Activated CD4-positive, alpha-beta T cell treated with anti-CD3 and anti-CD28 coated beads for 4 hours (primary cell): Measurements from ENCODE around the gene NCAPD2.
A peak's percentile ranks its signal among the peaks of the same experiment; 100 is the strongest.
"Not testable (repeated sequence)": the region's sequence is repeated elsewhere in the genome, so short reads cannot be mapped to it uniquely, and the experiment has no call there.

Experiments
- DNase-seq, 2 donors: peaks; one replicate each; pipeline ENCODE4 v3.0.0-alpha.2; 2020

The NCAPD2 gene

DNA sequence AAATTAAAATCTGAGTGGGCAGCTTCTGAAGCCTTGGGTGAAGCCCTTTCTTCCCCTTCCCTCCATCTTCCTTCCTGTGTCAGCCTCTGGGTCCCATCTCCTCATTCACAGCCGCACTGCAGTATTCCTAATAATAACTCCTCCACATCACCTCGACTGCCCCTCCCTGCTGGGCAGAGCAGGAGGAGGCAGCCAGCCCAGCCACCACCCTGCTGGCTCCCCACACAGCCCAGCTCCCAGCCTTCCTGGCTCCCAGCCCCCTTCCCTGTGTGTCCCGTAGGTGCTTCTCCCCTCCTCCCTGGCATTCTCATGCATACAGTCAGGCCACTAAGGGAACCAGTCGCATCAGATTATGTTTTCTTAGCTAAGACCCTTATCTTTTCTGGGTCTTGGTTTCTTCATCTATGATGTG lies 58.2 kb downstream of the NCAPD2 start:
- DNase-seq: no peak

DNA sequence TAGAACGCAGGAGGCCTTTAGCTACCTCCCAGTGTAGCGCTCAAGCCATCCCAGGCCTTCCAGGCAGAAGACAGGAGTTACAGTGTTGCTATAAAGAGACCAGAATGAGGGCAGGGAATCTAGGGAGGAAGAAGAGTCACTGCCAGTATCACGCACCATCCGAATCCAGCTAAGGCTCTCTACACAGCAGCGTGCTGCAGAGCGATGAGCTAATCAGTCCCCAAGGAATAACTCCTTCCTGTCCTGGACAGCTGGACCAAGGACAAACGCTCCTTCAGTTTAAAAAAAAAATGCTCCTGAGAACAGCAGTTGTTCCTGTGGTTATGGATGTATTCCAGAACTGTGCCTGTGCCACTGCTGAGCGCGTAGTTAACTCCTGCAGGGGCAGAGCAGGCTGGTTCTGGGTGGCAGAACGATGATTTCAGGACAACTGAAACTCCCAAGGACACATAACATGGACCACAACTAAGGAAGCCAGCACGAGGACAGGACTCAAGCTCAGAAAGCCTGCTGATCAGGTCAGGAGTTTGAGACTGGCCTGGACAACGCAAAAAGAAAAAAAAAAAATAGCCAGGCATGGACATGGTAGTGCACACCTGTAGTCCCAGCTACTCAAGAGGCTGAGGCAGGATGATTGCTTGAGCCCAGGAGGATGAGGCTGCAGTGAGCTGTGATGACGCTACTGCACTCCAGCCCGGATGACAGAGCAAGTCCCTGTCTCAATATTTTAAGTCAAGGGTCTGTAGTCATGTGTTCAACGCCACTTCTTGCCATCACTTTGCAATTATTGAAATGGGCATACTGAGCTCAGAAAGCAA lies 59.4 kb downstream of the NCAPD2 start:
- no peak for DNase-seq

DNA sequence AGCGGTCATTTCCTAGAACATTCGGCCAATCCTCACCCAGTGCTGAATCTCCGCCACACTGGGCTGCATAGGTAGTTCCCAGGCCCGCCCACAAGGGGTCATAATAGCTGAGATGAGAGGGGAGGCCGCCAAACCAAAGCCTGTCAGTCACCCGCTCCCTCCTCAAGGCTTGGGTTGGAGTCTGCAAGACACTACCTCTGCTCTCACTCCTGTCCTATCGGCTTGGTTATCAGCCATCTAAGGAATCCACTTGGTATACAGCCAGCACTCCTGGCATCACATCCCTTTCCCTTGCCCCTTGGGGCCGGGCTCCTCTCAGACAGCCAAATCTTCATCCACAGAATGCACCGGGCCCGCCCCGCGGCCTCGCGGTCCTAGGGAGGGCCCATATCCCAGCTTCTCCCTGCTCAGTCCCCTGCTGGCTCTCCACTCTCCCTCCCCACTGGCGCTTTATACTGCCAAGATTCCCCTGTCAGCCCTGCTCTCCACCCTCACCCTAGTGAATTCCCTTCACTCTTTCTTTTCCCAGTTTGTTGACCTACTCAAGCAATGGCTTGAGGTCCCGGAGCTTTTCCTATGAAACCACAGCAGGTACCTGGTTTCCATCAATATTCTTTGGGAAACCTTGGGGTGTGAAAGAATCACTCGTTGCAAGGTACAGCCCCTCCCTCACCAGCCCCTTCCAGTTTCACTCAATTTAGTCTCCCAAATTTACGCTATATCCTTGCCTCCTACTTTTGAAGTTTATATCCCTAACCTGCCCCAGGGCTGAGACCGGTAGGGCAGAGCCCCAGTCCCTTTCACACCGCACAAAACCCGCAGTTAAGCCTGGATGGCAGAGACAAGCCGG lies 60.5 kb downstream of the NCAPD2 start:
- DNase-seq: peak; percentile 66 to 69

DNA sequence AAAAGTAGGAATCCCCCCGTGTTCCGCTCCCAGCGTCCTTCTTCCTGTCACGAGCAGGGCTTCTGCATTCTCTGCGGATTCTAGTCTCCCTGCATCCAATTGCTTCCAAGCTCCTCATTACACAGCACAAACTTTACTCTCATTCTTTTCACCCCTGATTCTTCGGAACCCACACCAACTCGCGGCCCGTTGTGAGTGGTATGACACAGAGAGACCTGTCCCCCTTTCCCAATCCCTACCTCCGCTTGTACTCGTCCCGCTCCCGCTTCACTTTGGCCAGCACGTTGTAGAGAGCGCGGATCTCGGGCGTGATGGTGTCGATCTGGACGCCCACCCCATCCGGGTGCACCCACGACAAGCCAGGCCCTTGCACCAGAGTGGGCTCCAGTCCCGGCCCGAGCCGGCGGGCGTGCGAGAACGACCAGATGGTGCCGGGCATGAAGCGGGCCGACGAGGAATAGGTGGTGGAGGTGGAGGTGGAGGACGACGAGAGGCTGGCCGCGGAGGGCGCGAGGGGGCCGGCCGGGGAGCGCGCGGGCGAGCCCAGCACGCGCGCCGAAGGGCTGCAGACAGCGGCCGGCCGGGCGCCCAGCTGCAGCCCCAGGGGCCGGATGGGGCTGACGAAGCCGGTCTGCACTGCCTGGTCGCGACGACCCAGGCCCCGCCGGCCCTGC lies 61.3 kb downstream of the NCAPD2 start:
- no peak for DNase-seq

DNA sequence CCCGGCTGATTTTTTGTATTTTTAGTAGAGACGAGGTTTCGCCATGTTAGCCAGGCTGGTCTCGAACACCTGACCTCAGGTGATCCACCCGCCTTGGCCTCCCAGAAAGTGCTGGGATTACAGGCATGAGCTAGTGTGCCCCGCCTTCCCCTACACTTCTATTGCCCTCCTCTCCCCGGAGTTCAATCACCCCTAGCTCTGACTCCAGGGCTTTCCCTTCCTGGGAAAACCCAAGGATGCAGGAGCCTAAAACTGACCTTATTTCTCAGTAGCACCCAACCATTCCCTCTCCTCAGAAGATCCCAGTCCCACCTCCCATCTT lies 62.6 kb downstream of the NCAPD2 start:
- not testable (repeated sequence) for DNase-seq

DNA sequence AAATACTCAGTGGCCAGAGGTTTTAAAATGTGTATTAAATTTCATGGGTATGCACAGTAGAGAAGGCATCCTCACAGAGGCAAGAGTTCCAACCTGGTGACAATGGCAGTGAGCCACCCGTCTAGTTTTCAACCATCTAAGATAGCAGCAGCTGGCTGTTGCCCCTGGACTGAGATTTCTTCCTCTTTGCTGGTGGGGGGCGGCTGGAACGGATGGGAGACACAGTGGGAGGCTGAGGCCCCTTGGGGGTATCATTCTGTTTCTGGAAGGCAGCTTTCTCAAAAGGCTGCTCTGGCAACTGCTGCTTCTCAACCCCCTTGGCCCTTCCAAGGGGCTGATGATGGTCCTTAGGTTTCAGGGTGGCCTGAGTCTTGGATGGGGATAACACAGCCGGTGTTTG lies 63.0 kb downstream of the NCAPD2 start:
- no peak for DNase-seq

DNA sequence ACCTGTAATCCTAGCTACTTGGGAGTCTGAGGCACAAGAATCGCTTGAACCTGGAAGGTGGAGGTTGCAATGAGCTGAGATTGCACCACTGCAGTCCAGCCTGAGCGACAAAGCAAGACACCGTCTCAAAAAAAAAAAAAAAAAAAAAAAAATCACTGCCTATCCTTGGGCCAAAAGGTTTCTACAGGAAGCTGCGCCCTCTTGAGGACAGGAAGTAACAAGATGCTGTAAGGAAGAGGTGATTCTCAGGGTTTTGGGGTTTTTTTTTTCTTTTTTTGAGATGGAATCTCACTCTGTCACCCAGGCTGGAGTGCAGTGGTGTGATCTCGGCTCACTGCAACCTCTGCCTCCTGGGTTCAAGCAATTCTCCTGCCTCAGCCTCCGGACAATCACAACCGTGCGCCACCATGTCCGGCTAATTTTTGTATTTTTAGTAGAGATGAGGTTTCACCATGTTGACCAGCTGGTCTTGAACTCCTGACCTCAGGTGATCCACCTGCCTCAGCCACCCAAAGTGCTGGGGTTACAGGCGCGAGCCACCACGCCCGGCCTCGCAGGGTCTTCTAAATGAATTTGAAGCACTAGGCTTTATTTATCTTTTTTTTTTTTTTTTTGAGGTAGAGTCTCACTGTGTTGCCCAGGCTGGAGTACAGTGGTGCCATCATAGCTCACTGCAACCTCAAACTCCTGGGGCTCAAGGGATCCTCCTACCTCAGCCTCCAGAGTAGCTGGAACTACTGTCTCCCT lies 64.3 kb downstream of the NCAPD2 start:
- DNase-seq: peak; percentile 44 to 55

DNA sequence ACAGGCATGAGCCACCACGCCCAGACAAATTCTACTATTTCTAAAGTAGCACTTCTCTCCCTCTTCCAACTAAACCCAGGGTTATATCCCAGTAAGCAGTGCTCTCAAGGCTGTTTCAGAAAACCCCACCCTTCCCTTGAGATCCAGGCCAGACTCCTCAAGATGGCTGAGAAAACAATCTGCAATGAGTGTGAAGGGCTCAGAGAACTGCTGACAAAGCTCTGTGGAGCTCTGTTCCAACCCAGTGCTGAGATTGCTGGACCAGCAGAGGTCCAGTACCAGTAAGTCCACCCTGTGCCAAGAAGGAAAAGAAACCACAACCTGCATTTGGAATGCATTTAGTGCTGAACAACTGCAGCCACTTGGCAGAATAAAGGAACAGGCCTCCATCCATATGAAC lies 65.6 kb downstream of the NCAPD2 start:
- DNase-seq: no peak

DNA sequence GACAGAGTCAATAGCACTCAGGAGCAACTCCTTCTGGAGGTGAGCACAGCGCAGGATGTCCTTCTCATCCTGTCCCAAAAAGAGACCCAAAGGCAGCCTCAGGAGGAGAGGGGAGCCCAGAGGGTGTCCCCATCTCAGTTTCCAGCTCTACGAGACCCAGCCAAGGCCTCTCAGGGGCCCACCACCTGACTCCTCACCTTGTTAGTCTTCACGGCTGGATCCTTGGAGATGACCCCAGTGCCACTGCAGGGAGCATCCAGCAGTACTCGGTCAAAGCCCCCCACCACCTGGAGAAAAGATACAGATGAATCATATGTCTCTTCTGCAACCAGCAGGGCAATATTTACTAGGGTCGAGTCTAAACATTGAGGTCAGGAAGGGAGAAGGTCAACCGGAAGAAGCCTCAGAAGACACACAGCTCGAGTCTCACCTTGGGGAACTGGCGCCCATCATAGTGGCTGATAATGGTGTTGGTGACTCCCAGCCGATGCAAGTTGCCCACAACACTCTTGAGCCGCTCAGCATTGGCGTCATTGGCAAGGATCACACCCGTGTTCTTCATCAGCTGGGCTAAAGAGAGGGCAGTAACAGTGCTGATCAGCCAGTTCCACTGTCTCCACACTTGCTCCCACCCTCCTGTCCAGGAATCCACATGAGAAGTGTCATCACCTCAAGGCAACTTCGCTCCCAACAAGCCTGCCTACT lies 66.8 kb downstream of the NCAPD2 start:
- DNase-seq: no peak

DNA sequence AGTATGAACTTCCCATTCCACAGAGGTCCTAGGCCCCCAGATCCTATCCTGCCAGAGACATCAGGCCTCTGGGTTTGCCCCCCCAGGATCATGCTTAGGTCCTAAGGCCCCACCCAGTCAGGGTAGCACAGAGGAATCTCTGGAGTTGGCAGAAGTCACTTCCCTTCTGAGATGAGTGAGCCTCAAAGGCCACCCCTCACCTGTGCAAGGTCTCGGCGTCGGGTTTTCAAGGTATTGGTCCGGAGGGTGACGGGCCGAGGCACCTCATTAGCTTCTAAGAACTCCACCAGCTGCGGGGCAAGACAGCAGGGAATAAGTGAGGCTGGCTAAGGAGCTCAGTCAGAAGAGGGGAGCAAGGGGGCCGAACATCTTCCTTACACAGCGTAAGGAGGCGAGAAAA lies 69.0 kb downstream of the NCAPD2 start:
- DNase-seq: no peak

DNA sequence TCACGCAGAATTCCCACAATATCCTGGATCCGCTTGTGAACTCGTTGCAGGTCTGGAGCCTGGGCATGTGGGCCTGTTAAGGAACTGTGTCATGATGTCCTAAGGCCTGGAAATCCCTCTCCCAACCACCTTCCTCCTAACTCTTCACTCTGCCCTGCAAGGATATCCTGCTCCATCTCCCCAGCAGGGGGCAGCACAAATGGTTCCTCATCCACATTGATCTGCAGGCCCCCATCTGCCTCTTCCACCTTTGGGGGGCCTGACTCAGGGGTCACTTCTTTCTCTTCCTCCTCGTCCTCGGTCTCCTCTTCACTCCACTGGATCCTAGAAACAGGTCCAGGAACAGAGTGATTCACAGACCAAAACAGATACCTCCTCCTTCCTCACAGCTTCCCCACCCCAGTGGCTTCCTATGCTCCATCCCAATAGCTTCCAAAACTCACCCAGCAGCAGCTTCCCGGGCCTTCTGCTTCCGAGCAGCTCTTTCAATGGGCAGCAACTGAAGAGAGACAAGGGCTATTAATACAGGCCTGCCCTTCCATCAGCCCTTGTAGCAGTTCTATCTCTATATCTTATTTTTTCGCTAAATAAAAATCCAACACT lies 69.6 kb downstream of the NCAPD2 start:
- peak; percentile 61 to 71 for DNase-seq

DNA sequence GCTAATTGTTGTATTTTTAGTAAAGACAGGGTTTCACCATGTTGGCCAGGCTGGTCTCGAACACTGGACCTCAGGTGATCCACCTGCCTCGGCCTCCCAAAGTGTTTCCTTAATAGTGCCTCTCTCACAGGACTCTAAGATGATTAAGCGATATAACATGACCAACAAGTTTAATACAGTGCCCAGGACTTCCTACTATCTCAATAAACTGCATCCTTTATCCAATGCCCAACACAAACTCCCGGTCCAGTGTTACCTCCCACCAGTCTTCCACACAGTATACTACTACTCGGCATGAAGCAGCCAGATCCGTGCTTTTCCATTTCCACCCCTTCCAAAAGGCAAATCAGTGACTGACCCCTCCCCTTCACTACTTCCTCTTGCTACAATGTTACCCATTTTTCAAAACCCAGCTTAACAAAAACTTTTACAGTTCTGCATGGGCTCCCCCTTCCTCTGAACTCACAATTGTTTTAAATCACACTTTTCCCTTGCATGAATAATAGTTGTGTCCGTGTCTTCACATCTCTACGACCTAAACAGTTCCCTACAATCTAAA lies 73.3 kb downstream of the NCAPD2 start:
- no peak for DNase-seq

DNA sequence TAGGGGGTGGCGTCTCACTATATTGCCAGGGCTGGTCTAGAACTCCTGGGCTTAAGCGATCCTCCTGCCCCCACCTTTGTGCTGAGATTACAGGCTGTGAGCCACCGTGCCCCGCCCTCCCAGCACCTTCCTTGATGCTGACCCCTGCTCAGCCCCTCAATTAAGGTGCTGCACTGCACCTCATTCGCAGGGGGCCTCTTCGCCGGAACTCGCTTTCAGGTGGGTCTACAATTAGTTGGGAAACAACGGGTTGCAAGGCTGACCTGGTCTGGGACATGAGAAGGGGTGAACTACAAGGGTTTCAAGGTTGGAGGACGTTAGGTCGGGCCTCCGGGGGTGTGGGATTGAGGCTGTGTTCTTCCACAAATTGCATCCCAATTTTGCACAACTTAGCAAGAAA lies 75.4 kb downstream of the NCAPD2 start:
- DNase-seq: no peak

DNA sequence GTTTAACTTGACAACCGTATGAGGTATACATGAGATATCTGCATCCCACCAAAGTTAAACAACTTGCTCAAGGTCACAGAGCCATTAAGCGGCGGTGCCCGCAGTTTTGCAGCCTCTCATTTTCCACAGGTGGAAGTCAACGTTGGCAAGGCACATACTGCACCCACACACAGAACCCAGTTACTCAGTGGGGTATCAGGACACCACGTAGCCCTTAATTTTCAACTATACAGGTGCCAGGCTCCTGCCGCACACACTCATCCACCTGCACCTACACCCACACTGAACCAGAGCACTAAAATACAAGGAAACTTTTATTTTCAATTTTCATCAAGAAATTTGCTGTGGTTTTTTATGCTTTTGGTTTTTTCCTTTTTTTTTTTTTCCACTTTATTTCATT lies 75.9 kb downstream of the NCAPD2 start:
- no peak for DNase-seq

DNA sequence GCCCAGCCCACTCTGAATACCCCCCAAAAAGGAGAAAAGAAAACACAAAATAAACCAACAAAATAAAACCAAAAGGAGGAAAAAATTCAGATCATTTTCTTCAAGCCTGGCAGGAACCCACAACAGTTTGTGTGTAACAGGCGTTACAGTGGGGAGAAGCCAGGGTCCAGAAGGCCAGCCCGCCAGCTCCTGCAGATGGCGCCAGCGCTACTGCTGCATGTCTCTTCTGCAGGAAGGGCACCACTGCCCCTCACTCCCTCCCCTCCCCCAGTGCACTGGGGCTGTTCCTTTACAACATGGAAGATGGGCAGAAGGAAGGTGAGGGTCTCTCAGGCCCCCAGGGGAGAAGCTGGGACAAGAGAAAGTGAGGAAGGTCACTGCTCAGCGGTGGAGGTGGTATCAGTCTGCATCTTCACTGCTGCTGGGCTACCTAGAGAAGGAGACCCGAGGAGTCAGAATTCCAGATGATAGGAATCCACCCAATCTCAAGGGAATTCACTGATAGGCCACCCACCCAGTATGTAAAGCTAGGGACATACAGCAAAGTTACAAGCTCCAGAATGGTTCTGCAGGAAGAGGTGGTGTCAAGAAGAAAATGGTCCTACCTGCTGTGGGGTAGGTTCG lies 76.5 kb downstream of the NCAPD2 start:
- DNase-seq: peak; percentile 24 to 41

DNA sequence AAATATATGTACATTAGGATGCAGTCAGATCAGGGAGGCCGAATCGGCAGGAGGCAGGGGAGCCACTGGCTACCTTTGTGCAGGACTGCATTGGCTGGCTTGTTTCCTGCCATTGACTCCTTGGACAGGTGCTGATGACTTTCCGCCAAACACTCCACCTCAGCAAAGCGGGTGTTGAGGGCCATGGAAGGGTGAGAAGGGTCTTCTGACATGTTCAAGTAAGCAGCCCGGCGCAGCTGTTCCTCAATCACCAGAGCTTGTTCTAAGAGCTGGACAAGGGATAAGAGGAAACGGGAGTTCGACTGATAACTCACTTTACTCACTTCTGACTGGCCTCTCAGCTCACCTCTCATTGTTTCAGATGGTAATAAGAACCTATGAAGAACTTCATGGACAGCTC lies 79.1 kb downstream of the NCAPD2 start:
- DNase-seq: no peak

DNA sequence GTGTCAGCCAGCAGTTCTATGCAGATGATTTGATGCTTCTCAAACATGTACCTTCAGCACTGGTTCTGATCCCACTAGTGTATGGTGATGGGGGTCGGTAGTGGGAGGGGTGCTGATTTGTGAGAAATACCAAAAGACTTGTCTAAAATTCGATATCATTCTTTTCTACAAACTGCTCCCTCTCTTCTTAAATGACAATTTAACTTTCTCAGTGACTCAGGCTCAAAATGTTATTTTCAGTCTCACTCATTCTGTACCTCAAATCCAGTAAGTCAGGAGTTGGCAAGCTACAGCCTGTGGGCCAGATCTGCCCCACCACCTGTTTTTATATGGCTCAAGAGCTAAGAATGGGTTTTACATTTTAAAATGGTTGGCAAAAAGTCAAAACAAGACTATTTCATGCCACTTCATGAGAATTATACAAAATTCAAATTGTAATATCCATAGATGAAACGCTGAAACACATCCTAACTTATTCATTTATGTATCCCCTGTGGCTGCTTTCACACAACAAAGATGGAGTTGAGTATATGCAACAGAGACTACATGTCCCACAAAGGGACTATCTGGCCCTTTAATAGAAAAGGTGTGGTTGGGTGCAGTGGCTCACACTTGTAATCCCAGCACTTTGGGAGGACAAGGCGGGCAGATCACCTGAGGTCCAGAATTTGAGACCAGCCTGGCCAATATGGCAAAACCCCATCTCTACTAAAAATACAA lies 80.8 kb downstream of the NCAPD2 start:
- no peak for DNase-seq

DNA sequence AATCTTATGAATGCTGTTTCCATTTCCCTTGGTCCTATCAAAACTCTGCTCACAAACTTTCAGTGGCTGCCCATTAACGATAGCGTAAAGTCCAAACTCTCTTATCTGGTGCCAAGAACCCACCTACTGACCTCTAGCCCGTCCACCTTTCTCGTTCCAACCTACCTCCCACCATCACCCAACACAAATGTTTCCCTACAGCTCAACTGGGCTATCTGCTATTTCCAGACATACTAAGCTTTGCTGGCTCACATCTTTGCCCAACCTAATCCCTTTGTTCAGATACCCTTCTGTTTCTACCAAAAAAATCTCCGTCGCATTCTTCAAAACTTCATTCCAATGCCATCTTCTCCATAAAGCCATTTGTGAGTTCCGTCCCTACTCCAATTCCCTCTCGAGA lies 81.7 kb downstream of the NCAPD2 start:
- DNase-seq: no peak
